Caco-2 (cell line): ENCODE data around the gene LARP4B. TPM values are rescaled to one million over a fixed set of nuclear protein-coding genes. Genes with fewer than 3 reads are reported as not detected.

ENCODE experiments used
- BruUV-seq: library from RNA; stranded (reverse); fragments of 400-500 nt; replicated peaks from 2 replicates; lab custom pipeline; 2021; lab: Mats Ljungman, UMichigan
- CTCF ChIA-PET: fragments of 300-600 bp; sonication (Branson Sonifier 250); formaldehyde crosslinking; loops from one replicate; lab custom pipeline; 2022; ENCODE audit warnings: antibody characterized with exemption; lab: Charles Lee
- POLR2A ChIA-PET: fragments of 300-600 bp; sonication (Branson Sonifier 250); formaldehyde crosslinking; loops from one replicate; lab custom pipeline; 2022; ENCODE audit warnings: antibody characterized with exemption; lab: Charles Lee
- DNase-seq, 2 experiments: peaks; one replicate each; pipeline versions ENCODE4 v3.0.0 to v3.0.0-alpha.2; 2020 to 2022
- H3K27me3 ChIP-seq: replicated peaks from 2 replicates; pipeline ENCODE4 v1.6.0; 2011; ENCODE audit warnings: low read length; ENCODE audit not compliant: control insufficient read depth, insufficient read depth
- H3K36me3 ChIP-seq: 2 replicates; pipeline ENCODE4 v1.5.1; 2011; ENCODE audit warnings: low read length; ENCODE audit not compliant: control insufficient read depth, insufficient read depth
- H3K4me1 ChIP-seq: fragments of 250-450 bp; sonication (Bioruptor Pico); 2 replicates; pipeline ENCODE4 v1.5.1; 2020; ENCODE audit warnings: mild to moderate bottlenecking
- H3K4me3 ChIP-seq: 2 replicates; pipeline ENCODE4 v1.5.1; 2011; ENCODE audit warnings: low read depth, mild to moderate bottlenecking, control low read depth, low read length
- H3K9me3 ChIP-seq: fragments of 250-450 bp; sonication (Bioruptor Pico); 2 replicates; pipeline ENCODE4 v1.5.1; 2020; ENCODE audit warnings: mild to moderate bottlenecking, moderate library complexity
- H3K27ac Mint-ChIP-seq: one replicate; pipeline ENCODE4 v1.8.0; 2022; ENCODE audit warnings: mixed read lengths; ENCODE audit not compliant: unreplicated experiment
- H3K27me3 Mint-ChIP-seq: one replicate; pipeline ENCODE4 v1.8.0; 2022; ENCODE audit warnings: mixed read lengths; ENCODE audit not compliant: insufficient read depth, unreplicated experiment
- H3K36me3 Mint-ChIP-seq: one replicate; pipeline ENCODE4 v1.8.0; 2022; ENCODE audit warnings: mild to moderate bottlenecking, mixed read lengths; ENCODE audit not compliant: insufficient read depth, unreplicated experiment
- H3K4me1 Mint-ChIP-seq: one replicate; pipeline ENCODE4 v1.8.0; 2022; ENCODE audit warnings: low read depth, mixed read lengths; ENCODE audit not compliant: unreplicated experiment
- H3K4me3 Mint-ChIP-seq: one replicate; pipeline ENCODE4 v1.8.0; 2022; ENCODE audit warnings: mild to moderate bottlenecking, moderate library complexity, mixed read lengths; ENCODE audit not compliant: unreplicated experiment
- H3K9me3 Mint-ChIP-seq: one replicate; pipeline ENCODE4 v1.8.0; 2022; ENCODE audit warnings: mixed read lengths; ENCODE audit not compliant: unreplicated experiment
- CTCF ChIP-seq, 2 experiments: fragments of 200-600 bp in 1 of 2; IDR thresholded peaks; 1 replicate in 1 of 2; 2 replicates in 1 of 2; pipeline versions ENCODE4 v1.5.1 to v1.8.0; 2011 to 2022; ENCODE audit warnings: antibody characterized with exemption in 1 of 2, control low read depth in 1 of 2, inconsistent platforms in 1 of 2, low read depth in 1 of 2, low read length in 1 of 2, mild to moderate bottlenecking in 1 of 2, moderate library complexity in 1 of 2; ENCODE audit not compliant: insufficient read depth in 1 of 2, severe bottlenecking in 1 of 2, unreplicated experiment in 1 of 2
- intact Hi-C: fragments of 100-400 bp; cut with micrococcal nuclease; formaldehyde crosslinking; loops from one replicate; pipeline ENCODE4 v1.10.0; 2022; ENCODE audit not compliant: unreplicated experiment
- total RNA-seq: library from RNA; stranded (reverse); gene quantifications from 2 replicates; pipeline ENCODE4 v1.2.3, GENCODE V29; 2022

Gene LARP4B
- total RNA-seq, 1 experiment from 2014 or later: 235 TPM

GRCh38 chr10:958106-958505 is 26.6 kb upstream of the LARP4B start:
- Mint-ChIP-seq H3K27me3 (no peaks in the 10 kb centered on the region), H3K36me3 (no peaks in the 10 kb centered on the region), H3K4me1 (no peaks in the 10 kb centered on the region), H3K27ac (no peak overlapping the region), H3K4me3 (no peak overlapping the region), H3K9me3 (no peaks in the 10 kb centered on the region)
- POLR2A ChIA-PET: no interaction called here
- no peak overlapping the region for H3K4me3 ChIP-seq
- H3K36me3 ChIP-seq: no peaks in the 10 kb centered on the region
- CTCF ChIA-PET: no interaction called here
- H3K27me3 ChIP-seq: no peaks in the 10 kb centered on the region
- H3K4me1 ChIP-seq: no peaks in the 10 kb centered on the region
- DNase-seq: no peak
- TF ChIP-seq CTCF (IDR thresholded peaks at IDR 0.05; ENCODE audit: insufficient read depth in 1 of 2, low read depth in 1 of 2, low read length in 1 of 2, severe bottlenecking in 1 of 2, unreplicated experiment in 1 of 2): no peak
- intact Hi-C loops: no loop called here
- no TSS peak for BruUV-seq
- no peaks in the 10 kb centered on the region for H3K9me3 ChIP-seq

GRCh38 chr10:955820-956217 is 24.3 kb upstream of the LARP4B start:
- intact Hi-C loops: no loop called here
- ChIA-PET POLR2A (no interaction called here), CTCF (interaction anchor here (0.5 kb wide), 1 partner anchor 21 kb away, joined by 5 read pairs; no protein-coding TSS in a partner anchor)
- Mint-ChIP-seq H3K36me3 (no peaks in the 10 kb centered on the region), H3K4me1 (no peaks in the 10 kb centered on the region), H3K27me3 (no peaks in the 10 kb centered on the region), H3K9me3 (no peaks in the 10 kb centered on the region), H3K27ac (no peak overlapping the region), H3K4me3 (no peak overlapping the region)
- no peak for TF ChIP-seq CTCF (IDR thresholded peaks at IDR 0.05; ENCODE audit: insufficient read depth in 1 of 2, low read depth in 1 of 2, low read length in 1 of 2, severe bottlenecking in 1 of 2, unreplicated experiment in 1 of 2)
- no peaks in the 10 kb centered on the region for H3K36me3 ChIP-seq
- no peaks in the 10 kb centered on the region for H3K27me3 ChIP-seq
- H3K9me3 ChIP-seq: no peaks in the 10 kb centered on the region
- BruUV-seq: no TSS peak
- H3K4me1 ChIP-seq: no peaks in the 10 kb centered on the region
- DNase-seq: no peak
- H3K4me3 ChIP-seq: no peak overlapping the region

- no peaks in the 10 kb centered on the region for H3K27me3 Mint-ChIP-seq
- DNase-seq: no peak
- no TSS peak for BruUV-seq
- CTCF ChIA-PET: interaction anchor here (0.5 kb wide), 1 partner anchor 20 kb away, joined by 5 read pairs; no protein-coding TSS in a partner anchor
- no peak overlapping the region for H3K4me3 Mint-ChIP-seq
- H3K27me3 ChIP-seq: no peaks in the 10 kb centered on the region
- no peak overlapping the region for H3K4me3 ChIP-seq
- no peaks in the 10 kb centered on the region for H3K4me1 Mint-ChIP-seq
- H3K36me3 Mint-ChIP-seq: no peaks in the 10 kb centered on the region
- no peaks in the 10 kb centered on the region for H3K9me3 ChIP-seq
- intact Hi-C loops: no loop called here
- no peaks in the 10 kb centered on the region for H3K4me1 ChIP-seq
- no peaks in the 10 kb centered on the region for H3K36me3 ChIP-seq
- TF ChIP-seq CTCF (IDR thresholded peaks at IDR 0.05; ENCODE audit: insufficient read depth in 1 of 2, low read depth in 1 of 2, low read length in 1 of 2, severe bottlenecking in 1 of 2, unreplicated experiment in 1 of 2): no peak
- POLR2A ChIA-PET: interaction anchor here (1.4 kb wide), 1 partner anchor 24 kb away, joined by 3 read pairs; the partner anchor contains the start of gene LARP4B
- H3K9me3 Mint-ChIP-seq: no peaks in the 10 kb centered on the region
- no peak overlapping the region for H3K27ac Mint-ChIP-seq
Measured at GRCh38 chr10:955127-955819, 23.8 kb upstream of the LARP4B start.
